Epithelial cell of proximal tubule (primary cell): ENCODE data around the gene NUP133. TPM values are rescaled to one million over a fixed set of nuclear protein-coding genes. Genes with fewer than 3 reads are reported as not detected.
"Not testable (repeated sequence)": the region's sequence is repeated elsewhere in the genome, so short reads cannot be mapped to it uniquely, and the experiment has no call there.

ENCODE experiments used
- DNase-seq: peaks from one replicate; pipeline ENCODE4 v3.0.0-alpha.2; 2011; ENCODE audit warnings: low read depth
- H3K4me3 ChIP-seq: 2 replicates; pipeline ENCODE4 v1.5.1; 2011; ENCODE audit warnings: low read depth, mild to moderate bottlenecking, low read length
- CTCF ChIP-seq: conservative IDR thresholded peaks from 2 replicates; pipeline ENCODE4 v1.5.1; 2012; ENCODE audit warnings: low read depth, mild to moderate bottlenecking, low read length
- total RNA-seq: library from RNA; depleted of rRNA; stranded (reverse); fragments of >200 nt; gene quantifications from 2 replicates; pipeline ENCODE4 v1.2.3, GENCODE V29; 2015

Gene NUP133
- total RNA-seq, 1 donor from 2014 or later, result 41.1 TPM

DNA sequence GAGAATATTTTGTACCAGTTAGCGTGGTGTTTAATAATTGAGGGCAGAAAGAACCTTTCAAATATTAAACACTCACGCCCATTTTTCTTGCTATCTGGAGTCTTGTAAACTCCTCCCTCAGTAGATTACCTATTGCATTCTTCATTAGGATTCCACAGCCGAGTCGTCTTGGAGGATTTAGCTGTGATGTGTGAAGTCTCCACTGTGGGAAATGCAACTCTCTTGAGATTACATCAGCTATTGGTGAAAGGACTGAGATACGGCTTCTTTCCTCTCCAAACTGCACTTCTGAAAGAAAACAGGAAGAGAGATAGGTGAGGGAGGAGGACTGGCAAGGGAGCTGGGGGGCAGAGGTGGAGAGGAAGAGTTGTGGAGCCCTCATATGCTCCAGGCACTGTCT lies 110.4 kb downstream of the NUP133 start:
- no peak for TF ChIP-seq CTCF
- DNase-seq, result no peak
- H3K4me3 ChIP-seq, result no peak overlapping the region

- DNase-seq, result no peak
- TF ChIP-seq CTCF, result no peak
These were observed 111.4 kb downstream of the NUP133 start for GRCh38 chr1:229396585-229397206.

GRCh38 chr1:229394517-229394916 lies 113.6 kb downstream of the NUP133 start:
- H3K4me3 ChIP-seq, DNase-seq: not testable (repeated sequence)

More at GRCh38 chr1:229396585-229397206, 111.4 kb downstream of the NUP133 start:
- H3K4me3 ChIP-seq, result no peak overlapping the region

- no peak for DNase-seq
- no peak for TF ChIP-seq CTCF
- H3K4me3 ChIP-seq, result no peak overlapping the region
These were observed 115.2 kb downstream of the NUP133 start for GRCh38 chr1:229392936-229393335.

Other genes starting within 250 kb of the NUP133 start
- 28.1 and 39.3 TPM in 2 replicates for gene RAB4A, start 237.2 kb downstream of the NUP133 start, total RNA-seq
- 5.1 and 5.4 TPM in 2 replicates for gene CCSAP, start 165.3 kb downstream of the NUP133 start, total RNA-seq
- 0.14 TPM in 1 of 2 replicates, not detected in the other for gene ACTA1, start 74.2 kb downstream of the NUP133 start, total RNA-seq
- 15.4 and 24.9 TPM in 2 replicates for gene ABCB10, start 50.4 kb upstream of the NUP133 start, total RNA-seq
- gene TAF5L, start 117.8 kb upstream of the NUP133 start, total RNA-seq, result 9.1 and 17.8 TPM in 2 replicates
- gene URB2, start 117.9 kb upstream of the NUP133 start, total RNA-seq, result 10.3 and 17.3 TPM in 2 replicates